ENCODE results near the gene LAMC3. TPM values are rescaled to one million over a fixed set of nuclear protein-coding genes. Genes with fewer than 3 reads are reported as not detected.

Gene LAMC3
- total and polyA plus RNA-seq, 2 experiments from 2014 or later: 5.4 to 14.0 TPM

GRCh38 chr9:131104016-131104740 is 95.2 kb downstream of the LAMC3 start:
- no peak for TF ChIP-seq CTCF (IDR thresholded peaks at IDR 0.05; ENCODE audit: low read depth, low read length)
- H3K36me3 ChIP-seq: no peaks in the 10 kb centered on the region
- no peaks in the 10 kb centered on the region for H3K27me3 ChIP-seq
- H3K4me1 ChIP-seq (ENCODE audit: low read depth): peaks cover 3% of the 10 kb centered on the region
- H3K27ac ChIP-seq: no peak overlapping the region
- no peak overlapping the region for H3K4me3 ChIP-seq
- H3K9me3 ChIP-seq (ENCODE audit: low read depth): no peaks in the 10 kb centered on the region
- DNase-seq (ENCODE audit: low read depth in 1 of 2, low spot score in 1 of 2): no peak

GRCh38 chr9:131105952-131106351 is 97.0 kb downstream of the LAMC3 start:
- H3K9me3 ChIP-seq (ENCODE audit: low read depth): no peaks in the 10 kb centered on the region
- no peak for TF ChIP-seq CTCF (IDR thresholded peaks at IDR 0.05; ENCODE audit: low read depth, low read length)
- no peaks in the 10 kb centered on the region for H3K4me1 ChIP-seq (ENCODE audit: low read depth)
- H3K36me3 ChIP-seq: no peaks in the 10 kb centered on the region
- H3K4me3 ChIP-seq: no peak overlapping the region
- DNase-seq (ENCODE audit: low read depth in 1 of 2, low spot score in 1 of 2): no peak
- H3K27ac ChIP-seq: no peak overlapping the region
- H3K27me3 ChIP-seq: no peaks in the 10 kb centered on the region

- no peak overlapping the region for H3K4me3 ChIP-seq
- no peak overlapping the region for H3K27ac ChIP-seq
- no peak for TF ChIP-seq CTCF (IDR thresholded peaks at IDR 0.05; ENCODE audit: low read depth, low read length)
- DNase-seq (ENCODE audit: low read depth in 1 of 2, low spot score in 1 of 2): no peak
- no peaks in the 10 kb centered on the region for H3K27me3 ChIP-seq
- no peaks in the 10 kb centered on the region for H3K9me3 ChIP-seq (ENCODE audit: low read depth)
- no peaks in the 10 kb centered on the region for H3K4me1 ChIP-seq (ENCODE audit: low read depth)
- H3K36me3 ChIP-seq: no peaks in the 10 kb centered on the region
Observed at GRCh38 chr9:131107760-131108159, 98.8 kb downstream of the LAMC3 start.

- DNase-seq (ENCODE audit: low read depth in 1 of 2, low spot score in 1 of 2): no peak
- H3K36me3 ChIP-seq: no peaks in the 10 kb centered on the region
- no peak for TF ChIP-seq CTCF (IDR thresholded peaks at IDR 0.05; ENCODE audit: low read depth, low read length)
- no peaks in the 10 kb centered on the region for H3K4me1 ChIP-seq (ENCODE audit: low read depth)
- H3K4me3 ChIP-seq: no peak overlapping the region
- no peaks in the 10 kb centered on the region for H3K27me3 ChIP-seq
- H3K9me3 ChIP-seq (ENCODE audit: low read depth): no peaks in the 10 kb centered on the region
- H3K27ac ChIP-seq: no peak overlapping the region
Observed at GRCh38 chr9:131111186-131111853, 102.3 kb downstream of the LAMC3 start.

DNA sequence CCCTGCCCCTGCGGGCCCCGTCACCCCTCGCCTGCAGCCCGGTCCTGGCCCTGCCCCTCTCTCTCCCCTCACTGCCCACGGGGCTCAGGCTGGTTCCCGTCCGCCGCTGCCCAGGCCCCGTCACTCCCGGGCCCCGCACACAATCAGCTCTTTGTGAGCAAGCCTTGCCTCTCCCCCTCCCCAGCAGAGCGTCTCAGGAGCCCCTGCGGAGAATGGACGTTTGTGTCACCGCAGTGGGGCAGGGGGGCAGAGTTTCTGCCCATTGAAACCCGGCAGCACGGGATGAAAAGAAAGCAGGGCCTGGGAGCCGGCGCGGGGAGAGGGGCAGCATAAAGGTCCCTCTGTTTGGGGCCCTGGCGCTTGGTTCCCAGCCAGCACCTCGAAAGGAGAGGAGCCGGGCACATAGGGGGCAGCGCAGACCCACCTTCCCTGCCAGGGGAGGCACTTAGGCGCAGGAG is 102.9 kb downstream of the LAMC3 start:
- no peaks in the 10 kb centered on the region for H3K4me1 ChIP-seq (ENCODE audit: low read depth)
- H3K9me3 ChIP-seq (ENCODE audit: low read depth): no peaks in the 10 kb centered on the region
- no peaks in the 10 kb centered on the region for H3K36me3 ChIP-seq
- H3K4me3 ChIP-seq: no peak overlapping the region
- no peaks in the 10 kb centered on the region for H3K27me3 ChIP-seq
- DNase-seq (ENCODE audit: low read depth in 1 of 2, low spot score in 1 of 2): no peak
- no peak overlapping the region for H3K27ac ChIP-seq
- no peak for TF ChIP-seq CTCF (IDR thresholded peaks at IDR 0.05; ENCODE audit: low read depth, low read length)
